Measurements from ENCODE around the gene MTRR.

DNA sequence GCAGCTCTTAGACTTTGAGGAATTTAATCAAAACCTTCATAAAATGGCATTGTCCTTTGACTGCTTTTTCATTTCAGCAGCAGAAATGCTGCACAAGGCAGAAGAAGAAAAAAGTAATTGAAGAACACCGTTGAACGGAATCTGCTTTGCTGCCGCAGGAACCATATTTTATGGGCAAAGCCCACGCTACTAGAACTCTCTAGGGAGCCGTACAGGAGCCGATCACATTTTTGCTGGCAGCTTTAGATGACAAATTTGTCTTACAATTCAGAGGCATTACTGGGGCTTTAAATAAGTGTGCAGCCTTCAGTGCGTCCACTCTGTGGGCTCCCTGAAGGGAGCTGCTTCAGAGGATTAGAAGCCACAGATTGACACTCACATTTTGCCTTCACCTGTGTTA is 23.4 kb upstream of the MTRR start:
- TF ChIP-seq, protein P1, sequence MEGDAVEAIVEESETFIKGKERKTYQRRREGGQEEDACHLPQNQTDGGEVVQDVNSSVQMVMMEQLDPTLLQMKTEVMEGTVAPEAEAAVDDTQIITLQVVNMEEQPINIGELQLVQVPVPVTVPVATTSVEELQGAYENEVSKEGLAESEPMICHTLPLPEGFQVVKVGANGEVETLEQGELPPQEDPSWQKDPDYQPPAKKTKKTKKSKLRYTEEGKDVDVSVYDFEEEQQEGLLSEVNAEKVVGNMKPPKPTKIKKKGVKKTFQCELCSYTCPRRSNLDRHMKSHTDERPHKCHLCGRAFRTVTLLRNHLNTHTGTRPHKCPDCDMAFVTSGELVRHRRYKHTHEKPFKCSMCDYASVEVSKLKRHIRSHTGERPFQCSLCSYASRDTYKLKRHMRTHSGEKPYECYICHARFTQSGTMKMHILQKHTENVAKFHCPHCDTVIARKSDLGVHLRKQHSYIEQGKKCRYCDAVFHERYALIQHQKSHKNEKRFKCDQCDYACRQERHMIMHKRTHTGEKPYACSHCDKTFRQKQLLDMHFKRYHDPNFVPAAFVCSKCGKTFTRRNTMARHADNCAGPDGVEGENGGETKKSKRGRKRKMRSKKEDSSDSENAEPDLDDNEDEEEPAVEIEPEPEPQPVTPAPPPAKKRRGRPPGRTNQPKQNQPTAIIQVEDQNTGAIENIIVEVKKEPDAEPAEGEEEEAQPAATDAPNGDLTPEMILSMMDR (IDR thresholded peaks at IDR 0.05), result no peak
- no peak for TF ChIP-seq POLR2A (IDR thresholded peaks at IDR 0.05)

Data from thyroid gland (tissue), 4 donors.